ENCODE results near the gene CRMP1.

GRCh38 chr4:5784960-5785611, 107.8 kb downstream of the CRMP1 start:
- TF ChIP-seq CTCF (conservative IDR thresholded peaks at IDR 0.05; ENCODE audit: low read depth, low read length) (no peak), EZH2 (IDR thresholded peaks at IDR 0.05; ENCODE audit: borderline replicate concordance, low read depth, low read length, poor library complexity, severe bottlenecking) (no peak)

Measured in A673 (cell line).